PFSK-1 (cell line): ENCODE measurements around the gene POU2F1.

Experiments
- FOXP2 ChIP-seq: optimal IDR thresholded peaks from 2 replicates; pipeline ENCODE3; 2011; ENCODE audit warnings: borderline replicate concordance, control low read depth, inconsistent platforms; ENCODE audit not compliant: insufficient read depth; ENCODE audit errors: extremely low read length, extremely low read depth
- POLR2AphosphoS5 ChIP-seq: IDR thresholded peaks from 2 replicates; pipeline ENCODE4 v1.6.1; 2012; ENCODE audit warnings: low read depth, mild to moderate bottlenecking, control low read depth, low read length, moderate library complexity
- SIN3A ChIP-seq: IDR thresholded peaks from 2 replicates; pipeline ENCODE4 v1.6.1; 2012; ENCODE audit warnings: mild to moderate bottlenecking, low read length, moderate library complexity, borderline replicate concordance; ENCODE audit not compliant: insufficient read depth
- TAF1 ChIP-seq: IDR thresholded peaks from 2 replicates; pipeline ENCODE4 v1.6.1; 2012; ENCODE audit warnings: low read length, control low read depth, borderline replicate concordance; ENCODE audit not compliant: insufficient read depth
- TF ChIP-seq, protein P1 (sequence below), 2 experiments: IDR thresholded peaks; 2 replicates each; pipeline versions ENCODE4 v1.6.1 to v1.8.0; 2011 to 2012; ENCODE audit warnings: low read depth in 2 of 2, low read length in 2 of 2, control low read depth in 1 of 2, inconsistent platforms in 1 of 2, mild to moderate bottlenecking in 1 of 2, moderate library complexity in 1 of 2; ENCODE audit not compliant: insufficient read depth in 1 of 2

Gene POU2F1

DNA sequence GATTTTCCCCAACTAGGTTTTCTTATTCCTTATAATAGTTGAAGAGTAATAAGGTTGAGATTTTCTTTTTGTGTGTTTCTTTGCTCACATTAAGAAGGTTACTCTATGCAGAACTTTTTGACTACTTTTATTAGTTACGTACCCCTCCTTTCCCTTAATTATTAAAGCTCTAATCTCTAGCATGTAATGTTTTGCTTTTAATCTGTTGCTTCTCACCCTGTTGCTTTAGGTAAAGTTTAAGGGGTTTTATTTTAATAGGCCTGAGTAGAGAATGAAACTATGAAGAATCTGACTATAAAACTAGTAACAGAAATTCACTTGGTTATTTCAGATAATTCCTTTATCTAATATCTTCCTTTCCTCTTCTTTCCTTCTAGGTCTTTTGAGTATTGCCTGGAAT is 53.4 kb downstream of the POU2F1 start:
- TF ChIP-seq, protein P1, sequence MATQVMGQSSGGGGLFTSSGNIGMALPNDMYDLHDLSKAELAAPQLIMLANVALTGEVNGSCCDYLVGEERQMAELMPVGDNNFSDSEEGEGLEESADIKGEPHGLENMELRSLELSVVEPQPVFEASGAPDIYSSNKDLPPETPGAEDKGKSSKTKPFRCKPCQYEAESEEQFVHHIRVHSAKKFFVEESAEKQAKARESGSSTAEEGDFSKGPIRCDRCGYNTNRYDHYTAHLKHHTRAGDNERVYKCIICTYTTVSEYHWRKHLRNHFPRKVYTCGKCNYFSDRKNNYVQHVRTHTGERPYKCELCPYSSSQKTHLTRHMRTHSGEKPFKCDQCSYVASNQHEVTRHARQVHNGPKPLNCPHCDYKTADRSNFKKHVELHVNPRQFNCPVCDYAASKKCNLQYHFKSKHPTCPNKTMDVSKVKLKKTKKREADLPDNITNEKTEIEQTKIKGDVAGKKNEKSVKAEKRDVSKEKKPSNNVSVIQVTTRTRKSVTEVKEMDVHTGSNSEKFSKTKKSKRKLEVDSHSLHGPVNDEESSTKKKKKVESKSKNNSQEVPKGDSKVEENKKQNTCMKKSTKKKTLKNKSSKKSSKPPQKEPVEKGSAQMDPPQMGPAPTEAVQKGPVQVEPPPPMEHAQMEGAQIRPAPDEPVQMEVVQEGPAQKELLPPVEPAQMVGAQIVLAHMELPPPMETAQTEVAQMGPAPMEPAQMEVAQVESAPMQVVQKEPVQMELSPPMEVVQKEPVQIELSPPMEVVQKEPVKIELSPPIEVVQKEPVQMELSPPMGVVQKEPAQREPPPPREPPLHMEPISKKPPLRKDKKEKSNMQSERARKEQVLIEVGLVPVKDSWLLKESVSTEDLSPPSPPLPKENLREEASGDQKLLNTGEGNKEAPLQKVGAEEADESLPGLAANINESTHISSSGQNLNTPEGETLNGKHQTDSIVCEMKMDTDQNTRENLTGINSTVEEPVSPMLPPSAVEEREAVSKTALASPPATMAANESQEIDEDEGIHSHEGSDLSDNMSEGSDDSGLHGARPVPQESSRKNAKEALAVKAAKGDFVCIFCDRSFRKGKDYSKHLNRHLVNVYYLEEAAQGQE (IDR thresholded peaks at IDR 0.05; ENCODE audit: insufficient read depth in 1 of 2, low read depth in 2 of 2, low read length in 2 of 2), result no peak
- TF ChIP-seq POLR2AphosphoS5, result no peak
- no peak for TF ChIP-seq FOXP2
- TF ChIP-seq TAF1, result no peak
- TF ChIP-seq SIN3A, result no peak

GRCh38 chr1:167276969-167277368 is 56.3 kb downstream of the POU2F1 start:
- TF ChIP-seq SIN3A, result no peak
- no peak for TF ChIP-seq TAF1

DNA sequence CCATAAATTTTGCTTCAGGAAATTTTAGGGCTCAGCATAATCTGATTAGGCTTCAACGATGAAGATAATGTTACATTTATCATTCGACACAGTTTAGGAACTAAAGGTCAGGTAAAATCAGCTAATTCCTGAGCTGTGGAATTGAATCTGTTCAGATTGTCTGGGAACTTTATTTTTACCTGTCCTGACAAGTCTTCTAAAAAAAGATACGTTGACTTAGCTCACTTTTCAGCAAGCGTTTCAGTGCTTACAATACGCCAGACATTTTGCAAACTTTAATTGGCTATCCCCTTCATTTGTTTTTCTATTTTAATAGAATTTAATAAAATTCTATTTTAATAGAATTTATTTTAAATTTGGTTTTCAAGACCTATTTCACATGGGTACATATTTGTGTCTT is 57.8 kb downstream of the POU2F1 start:
- TF ChIP-seq SIN3A, result no peak
- no peak for TF ChIP-seq TAF1
- TF ChIP-seq, protein P1 (IDR thresholded peaks at IDR 0.05; ENCODE audit: insufficient read depth in 1 of 2, low read depth in 2 of 2, low read length in 2 of 2), result no peak
- TF ChIP-seq POLR2AphosphoS5, result no peak
- no peak for TF ChIP-seq FOXP2

- TF ChIP-seq TAF1 (no peak), POLR2AphosphoS5 (no peak), SIN3A (no peak), FOXP2 (no peak)
- TF ChIP-seq, protein P1 (IDR thresholded peaks at IDR 0.05; ENCODE audit: insufficient read depth in 1 of 2, low read depth in 2 of 2, low read length in 2 of 2), result no peak
These were observed 60.2 kb downstream of the POU2F1 start for GRCh38 chr1:167280912-167281311.

GRCh38 chr1:167288390-167289074 is 67.8 kb downstream of the POU2F1 start:
- TF ChIP-seq POLR2AphosphoS5, result no peak
- TF ChIP-seq TAF1, result no peak
- TF ChIP-seq SIN3A, result no peak
- TF ChIP-seq, protein P1 (IDR thresholded peaks at IDR 0.05; ENCODE audit: insufficient read depth in 1 of 2, low read depth in 2 of 2, low read length in 2 of 2), result no peak
- TF ChIP-seq FOXP2, result no peak
